NOMO-1 treated with DMSO at 0.1 percent for 48 hours (cell line): ENCODE measurements around the gene ACTL6A.

Experiments used
- DNase-seq: peaks from one replicate; lab custom pipeline; 2025; ENCODE audit not compliant: unreplicated experiment; lab: John Stamatoyannopoulos, UW

ACTL6A gene

DNA sequence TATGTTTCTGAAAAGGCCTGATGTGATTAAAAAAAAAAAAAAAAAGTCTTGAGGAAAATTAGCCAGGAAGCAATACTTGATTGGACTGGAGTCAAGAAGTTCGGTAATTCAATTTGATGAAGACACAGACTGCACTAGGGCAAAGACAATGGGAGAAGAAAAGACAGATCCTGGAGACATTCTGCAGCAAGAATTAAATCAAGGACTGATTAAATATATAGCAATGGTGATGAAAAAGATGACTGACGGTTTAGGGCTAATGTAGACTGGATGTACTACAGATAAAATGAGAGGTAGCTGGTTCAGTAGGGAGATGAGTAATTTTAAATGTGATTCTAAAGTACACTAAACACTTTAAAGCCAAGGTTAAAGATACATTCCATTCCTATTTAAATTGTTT, 27.9 kb downstream of the ACTL6A start:
- DNase-seq = no peak

DNA sequence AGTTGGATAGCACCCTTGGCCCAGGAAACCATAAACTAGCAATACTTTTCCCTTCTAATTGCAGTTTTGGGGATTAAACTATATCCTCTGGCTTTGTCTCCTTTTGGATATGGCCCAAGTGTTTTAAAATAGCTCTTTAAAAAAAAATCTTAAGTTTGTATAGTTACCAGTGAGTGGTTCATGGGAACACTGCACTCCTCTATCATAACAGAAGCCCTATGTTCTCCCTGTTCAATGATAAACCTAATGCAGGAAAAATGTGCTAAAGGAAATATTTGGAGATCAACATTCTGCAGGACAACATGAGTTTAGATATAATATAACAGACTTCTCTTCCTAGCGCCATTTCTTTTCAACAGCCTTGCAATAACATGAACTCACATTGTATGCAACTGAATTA, 28.6 kb downstream of the ACTL6A start:
- DNase-seq = no peak

DNA sequence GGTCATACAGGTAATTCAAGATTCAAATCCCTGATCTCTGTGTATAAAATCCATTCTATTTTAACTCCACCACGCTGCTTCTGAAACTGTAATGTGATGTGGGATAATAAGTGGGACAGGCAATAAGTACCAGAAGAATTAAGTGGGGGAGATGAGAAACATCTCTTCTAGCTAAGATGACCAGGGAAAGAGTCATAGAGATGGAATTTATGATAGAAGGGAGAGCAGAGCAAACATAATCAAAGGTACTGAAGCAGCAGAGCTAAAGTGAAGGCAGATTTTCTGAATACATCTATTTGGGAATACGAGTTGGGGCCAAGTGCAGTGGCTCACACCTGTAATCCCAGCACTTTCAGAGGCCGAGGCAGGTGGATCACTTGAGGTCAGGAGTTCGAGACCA, 36.8 kb downstream of the ACTL6A start:
- DNase-seq = no peak

DNA sequence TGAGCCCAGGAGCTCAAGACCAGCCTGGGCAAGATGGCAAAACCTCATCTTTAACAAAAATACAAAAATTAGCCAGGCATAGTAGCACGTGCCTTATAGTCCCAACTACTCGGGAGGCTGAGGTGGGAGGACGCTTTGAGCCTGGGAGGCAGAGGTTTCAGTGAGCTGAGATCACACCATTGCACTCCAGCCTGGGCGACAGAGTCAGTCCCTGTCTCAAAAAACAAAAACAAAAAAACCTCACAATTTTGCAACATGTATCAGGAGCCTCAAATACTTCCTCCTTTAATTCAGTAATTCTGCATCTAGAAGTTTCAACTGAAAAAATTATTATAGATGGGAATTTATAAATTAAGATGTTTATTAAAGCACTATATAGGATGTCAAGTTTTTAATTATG, 40.6 kb downstream of the ACTL6A start:
- DNase-seq = peak; percentile 42

DNA sequence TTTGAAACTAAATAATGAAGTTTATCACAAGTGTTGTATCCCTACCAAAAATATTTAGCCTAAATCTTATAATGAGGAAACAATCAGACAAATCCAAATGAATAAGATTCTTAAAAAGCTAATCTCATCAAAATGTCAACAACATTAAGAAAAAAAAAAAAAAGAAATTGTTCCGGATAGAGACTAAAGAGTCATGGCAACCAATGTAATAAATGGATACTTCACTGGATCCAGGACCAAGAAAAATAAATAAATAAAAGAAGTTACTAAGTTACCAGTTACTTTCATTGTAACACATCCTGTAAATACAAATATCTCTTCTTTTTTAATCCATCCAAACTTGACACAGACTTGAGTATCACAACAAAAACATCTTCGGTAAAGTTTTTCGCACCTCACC, 41.1 kb downstream of the ACTL6A start:
- DNase-seq = peak; percentile 50

DNA sequence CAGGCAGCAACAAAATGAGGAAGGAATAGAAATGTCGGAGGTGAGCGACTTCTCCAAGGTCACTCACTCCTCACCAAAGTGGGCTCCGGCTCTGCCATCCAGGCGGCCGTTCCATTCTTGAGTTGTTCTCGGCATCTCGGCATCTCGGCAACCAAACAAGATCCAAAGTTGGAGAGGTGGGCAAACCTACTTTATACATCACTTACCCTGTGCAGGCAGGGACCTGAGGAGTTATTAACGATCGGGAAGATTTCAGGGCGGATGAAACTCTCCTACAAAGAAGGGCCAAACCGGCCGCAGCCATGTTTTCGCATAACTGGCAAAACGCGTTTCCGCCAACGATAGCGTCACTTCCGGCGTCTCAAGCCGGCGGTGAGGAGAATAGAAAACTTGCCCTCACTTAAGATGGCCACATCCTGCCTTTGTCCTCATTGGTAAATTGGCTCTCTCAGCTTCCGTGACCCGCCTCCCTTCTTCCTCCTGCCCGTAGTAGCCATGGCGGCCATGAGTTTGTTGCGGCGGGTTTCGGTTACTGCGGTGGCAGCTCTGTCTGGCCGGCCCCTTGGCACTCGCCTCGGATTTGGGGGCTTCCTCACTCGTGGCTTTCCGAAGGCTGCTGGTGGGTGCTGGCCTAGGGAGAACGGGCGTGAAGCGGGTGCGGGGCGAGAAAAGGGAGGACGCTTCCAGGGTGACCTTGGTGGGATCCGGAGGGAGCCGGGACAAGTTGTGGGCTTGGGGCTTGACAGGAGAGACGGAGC, 41.8 kb downstream of the ACTL6A start, which contains the start of the genes MRPL47 and NDUFB5:
TSS of gene MRPL47 (minus strand) at position 318 of the 758 bp plus-strand sequence. CDS start at position 304, 14 bp downstream.
TSS of gene NDUFB5 (plus strand) at position 474 of the 758 bp plus-strand sequence. CDS start at position 496, 22 bp downstream.
- peak; percentile 100 for DNase-seq

DNA sequence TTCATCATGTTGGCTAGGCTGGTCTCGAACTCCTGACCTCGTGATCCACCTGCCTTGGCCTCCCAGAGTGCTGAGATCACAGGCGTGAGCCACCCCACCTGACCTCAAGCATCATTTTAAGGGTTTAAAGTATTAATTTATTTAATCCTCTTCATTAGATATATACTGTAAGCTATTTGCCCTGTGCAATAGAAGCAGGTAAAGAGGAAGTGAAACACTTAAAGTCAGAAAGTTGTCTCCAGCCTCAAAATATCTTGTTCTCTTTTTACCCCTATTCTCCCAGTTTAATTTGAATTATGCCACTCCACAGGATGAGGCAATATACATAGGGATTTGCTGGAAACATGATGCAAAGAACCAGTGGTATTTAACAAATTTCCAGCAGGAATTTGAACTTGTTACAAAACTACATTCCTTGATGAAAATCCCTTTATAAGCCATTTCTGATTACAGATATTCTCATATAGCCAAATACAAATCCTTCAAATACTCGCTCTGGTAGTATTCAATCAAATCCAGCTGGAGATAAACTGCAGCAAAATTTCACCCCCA, 43.9 kb downstream of the ACTL6A start:
- DNase-seq = peak; percentile 76

DNA sequence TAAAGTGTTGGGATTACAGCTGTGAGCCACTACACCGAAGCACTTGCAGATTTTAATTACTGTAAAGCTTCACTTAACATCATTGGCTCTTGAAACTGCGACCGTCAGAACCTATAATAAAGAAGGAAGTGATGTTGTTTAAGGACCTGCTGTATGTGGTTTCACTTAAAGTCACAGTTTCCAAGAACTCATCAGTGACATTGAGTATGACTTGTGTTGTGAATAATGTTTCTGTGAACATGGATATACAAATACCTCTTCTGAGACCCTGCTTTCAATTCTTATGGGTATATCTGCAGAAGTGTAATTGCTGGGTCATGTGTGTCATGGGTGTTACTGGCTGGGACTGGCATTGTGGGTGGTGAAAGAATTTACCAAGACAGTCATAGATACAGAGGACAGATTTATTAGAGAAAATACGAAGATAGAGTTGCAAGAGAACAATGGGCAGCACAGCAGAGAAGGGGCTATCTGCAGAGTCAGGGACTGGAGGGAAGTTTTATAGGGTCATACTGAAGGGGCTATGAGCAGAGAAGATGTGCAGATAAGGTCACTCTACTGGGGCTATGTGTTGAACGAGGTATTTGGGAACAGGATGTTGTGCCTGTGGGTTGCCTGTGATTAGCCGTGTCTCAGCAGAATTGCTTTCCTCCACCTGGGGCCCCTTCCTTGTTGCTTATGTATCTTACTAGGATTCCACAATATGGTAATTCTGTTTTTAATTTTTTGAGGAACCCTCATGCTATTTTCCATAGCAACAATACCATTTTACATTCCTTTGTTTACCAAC, 46.4 kb downstream of the ACTL6A start:
- DNase-seq = peak; percentile 89

DNA sequence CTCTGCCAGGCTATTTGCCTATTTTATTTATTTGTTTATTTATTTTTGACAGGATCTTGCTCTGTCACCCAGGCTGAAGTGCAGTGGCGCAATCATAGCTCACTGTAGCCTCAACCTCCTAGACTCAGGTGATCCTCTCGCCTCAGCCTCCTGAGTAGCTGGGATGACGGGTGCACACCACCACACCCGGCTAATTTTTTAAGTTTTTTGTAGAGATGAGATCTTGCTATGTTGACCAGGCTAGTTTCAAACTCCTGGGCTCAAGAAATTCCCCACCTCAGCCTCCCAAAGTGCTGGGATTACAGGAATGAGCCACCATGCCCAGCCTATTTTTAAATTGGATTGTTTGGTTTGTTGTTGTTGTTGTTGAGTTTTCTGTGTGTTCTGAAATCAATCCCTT, 47.3 kb downstream of the ACTL6A start:
- no peak for DNase-seq

DNA sequence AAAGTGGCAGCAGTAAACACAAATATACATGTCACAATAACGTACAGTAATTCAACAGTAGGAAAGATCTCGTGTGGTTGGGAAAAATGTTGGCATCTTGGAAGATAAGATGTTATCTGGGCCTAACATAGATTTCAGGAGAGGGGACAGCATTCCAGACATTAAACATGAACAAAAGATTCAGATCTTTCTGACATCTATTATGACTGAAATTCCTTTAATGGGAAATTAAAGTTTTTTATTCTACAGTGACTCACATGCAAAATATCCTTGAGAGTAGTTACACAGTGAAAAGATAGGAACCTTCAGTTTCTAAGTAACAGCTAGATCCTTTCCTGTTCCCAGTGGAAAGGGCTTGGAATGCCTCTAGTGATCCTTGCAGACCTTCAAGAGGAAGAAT, 51.1 kb downstream of the ACTL6A start:
- no peak for DNase-seq

DNA sequence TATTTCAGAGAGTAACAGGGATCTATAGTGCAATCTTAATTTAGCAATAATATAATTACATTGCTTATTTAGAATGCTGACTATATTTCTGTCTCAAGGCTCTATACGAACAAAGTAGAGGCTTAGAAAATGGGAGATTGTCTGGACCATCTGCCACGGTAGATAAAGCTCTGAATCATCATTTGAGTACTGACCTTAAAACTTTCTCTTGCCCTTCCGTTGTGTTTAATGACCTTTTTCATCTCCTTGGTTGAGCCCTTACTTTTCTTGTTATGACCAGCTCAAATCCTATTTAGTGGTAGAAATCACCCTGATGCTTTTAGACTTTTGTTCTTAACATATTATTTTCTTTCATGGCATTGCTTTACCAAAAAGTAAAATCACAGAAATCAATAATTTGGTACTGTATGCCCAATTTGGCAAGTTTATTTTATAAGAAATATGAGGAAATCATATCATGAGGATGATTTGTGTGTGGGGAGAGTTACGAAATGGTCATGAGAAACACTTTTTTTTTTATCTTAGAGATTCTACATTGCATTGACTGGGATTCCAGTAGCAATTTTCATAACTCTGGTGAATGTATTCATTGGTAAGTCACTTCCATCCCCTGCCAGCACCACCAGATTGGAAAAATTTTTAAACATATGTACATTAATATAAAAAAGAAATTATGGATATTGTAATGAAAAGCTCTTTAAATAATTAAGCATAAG, 52.9 kb downstream of the ACTL6A start:
- no peak for DNase-seq

DNA sequence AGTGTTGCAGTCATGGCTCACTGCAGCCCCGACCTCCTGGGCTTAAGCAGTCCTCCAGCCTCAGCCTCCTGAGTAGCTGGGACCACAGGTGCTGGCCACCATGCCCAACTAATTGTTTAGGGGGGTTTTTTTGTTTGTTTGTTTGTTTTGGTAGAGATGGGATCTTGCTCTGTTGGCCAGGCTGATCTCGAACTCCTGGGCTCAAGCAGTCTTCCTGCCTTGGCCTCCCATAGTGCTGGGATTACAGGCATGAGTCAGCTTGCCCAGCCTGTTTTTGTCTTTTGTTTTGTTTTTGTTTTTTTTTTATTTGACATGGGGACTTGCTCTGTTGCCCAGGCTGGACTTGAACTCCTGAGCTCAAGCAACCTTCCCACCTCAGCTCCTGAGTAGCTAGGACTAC, 59.3 kb downstream of the ACTL6A start:
- no peak for DNase-seq

DNA sequence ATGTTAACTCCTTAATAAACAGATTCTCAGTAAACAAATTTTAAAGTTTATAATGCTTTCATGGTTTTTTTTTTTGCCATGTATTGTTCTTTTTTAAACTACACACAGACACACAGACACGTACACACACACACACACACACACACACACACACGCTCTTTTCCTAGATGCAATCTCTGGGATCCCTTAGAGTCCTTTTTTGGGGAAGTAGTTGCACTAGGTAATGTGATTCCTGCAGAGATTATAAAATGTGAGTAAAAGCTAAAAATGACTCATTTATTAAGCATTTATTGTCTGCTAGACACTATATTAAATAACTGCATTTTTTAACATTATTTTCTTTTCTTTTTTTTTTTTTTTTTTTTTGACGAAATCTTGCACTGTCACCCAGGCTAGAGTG, 61.7 kb downstream of the ACTL6A start:
- no peak for DNase-seq

DNA sequence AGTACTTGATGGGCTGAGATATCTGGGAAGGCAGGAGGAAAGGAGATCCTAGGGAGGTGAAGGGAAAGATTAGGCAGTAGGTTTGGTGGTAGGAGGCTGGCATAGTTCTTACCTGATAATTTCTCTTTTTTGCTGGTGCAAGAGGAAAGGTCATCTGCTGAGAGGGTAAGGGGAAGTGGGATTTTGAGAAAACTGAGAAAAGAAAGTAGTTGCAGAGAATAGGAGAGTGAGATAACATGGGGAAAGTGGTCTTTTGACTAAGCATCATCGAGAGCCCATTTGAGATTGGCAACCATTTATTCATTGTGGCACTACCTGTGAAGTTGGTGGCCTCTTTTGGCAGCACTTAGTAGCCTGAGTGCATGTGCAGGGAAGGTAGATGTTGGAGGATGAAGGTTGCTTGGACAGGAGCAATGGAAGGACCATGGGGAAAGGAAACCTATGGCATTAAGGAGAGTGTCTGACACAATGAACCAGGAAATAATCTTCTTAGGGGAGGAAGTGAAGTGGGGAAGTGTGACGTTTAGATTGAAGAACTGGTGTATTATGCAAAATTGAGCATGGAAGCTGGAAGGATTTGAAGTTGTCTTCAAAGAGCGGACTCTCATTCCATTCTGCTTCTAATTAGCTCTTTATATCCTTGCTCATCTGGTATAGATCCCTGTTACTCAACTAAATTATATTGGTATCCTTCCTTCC, 68.2 kb downstream of the ACTL6A start:
- DNase-seq = peak; percentile 22
